HAP-1 (cell line): ENCODE results near the gene VWA5B1.
"Not testable (repeated sequence)": the region's sequence is repeated elsewhere in the genome, so short reads cannot be mapped to it uniquely, and the experiment has no call there.

Source experiments
- DNase-seq, 2 experiments: peaks; one replicate each; pipeline ENCODE4 v3.0.0-alpha.2; 2016 to 2020; ENCODE audit warnings: low spot score in 2 of 2
- H3K27me3 ChIP-seq: fragments of 250-450 bp; sonication (Bioruptor Pico); 2 replicates; pipeline ENCODE4 v1.5.1; 2020; ENCODE audit warnings: low read depth, mild to moderate bottlenecking, moderate library complexity
- H3K36me3 ChIP-seq: fragments of 250-450 bp; sonication (Bioruptor Pico); replicated peaks from 2 replicates; pipeline ENCODE4 v1.5.1; 2020; ENCODE audit warnings: mild to moderate bottlenecking
- H3K4me1 ChIP-seq: fragments of 250-450 bp; sonication (Bioruptor Pico); 2 replicates; pipeline ENCODE4 v1.5.1; 2020; ENCODE audit warnings: mild to moderate bottlenecking
- H3K4me3 ChIP-seq: fragments of 250-450 bp; sonication (Bioruptor Pico); 2 replicates; pipeline ENCODE4 v1.5.1; 2020; ENCODE audit warnings: mild to moderate bottlenecking, moderate library complexity
- H3K9me3 ChIP-seq: fragments of 250-450 bp; sonication (Bioruptor Pico); 2 replicates; pipeline ENCODE4 v1.5.1; 2020; ENCODE audit warnings: mild to moderate bottlenecking, moderate library complexity
- in situ Hi-C: fragments of 300-500 bp; cut with MboI; formaldehyde crosslinking; loops from 3 replicates; pipeline ENCODE4 v1.14.3; 2020; ENCODE audit warnings: low sequenced_read_pairs, inconsistent platforms, mixed read lengths

VWA5B1 gene

GRCh38 chr1:20287696-20288095, 3.0 kb upstream of the VWA5B1 start:
- H3K36me3 ChIP-seq, H3K4me3 ChIP-seq, H3K9me3 ChIP-seq, H3K4me1 ChIP-seq, in situ Hi-C loops, DNase-seq: not testable (repeated sequence)
- H3K27me3 ChIP-seq, result peaks cover 21% of the 10 kb centered on the region

- no peaks in the 10 kb centered on the region for H3K9me3 ChIP-seq
- H3K27me3 ChIP-seq, result peaks cover 21% of the 10 kb centered on the region
- H3K36me3 ChIP-seq, result no peaks in the 10 kb centered on the region
- no peaks in the 10 kb centered on the region for H3K4me1 ChIP-seq
- H3K4me3 ChIP-seq, result no peak overlapping the region
- DNase-seq, result no peak
- in situ Hi-C loops, result no loop called here
These were observed 990 bp downstream of the VWA5B1 start for GRCh38 chr1:20291645-20292084.

- Histone ChIP-seq H3K36me3 (no peaks in the 10 kb centered on the region), H3K4me1 (no peaks in the 10 kb centered on the region), H3K27me3 (peaks cover 4% of the 10 kb centered on the region; the same call in 1 of the 2 replicates), H3K4me3 (no peak overlapping the region), H3K9me3 (no peaks in the 10 kb centered on the region)
- in situ Hi-C loops, result no loop called here
- no peak for DNase-seq
These were observed 8.0 kb downstream of the VWA5B1 start for GRCh38 chr1:20298626-20299025.

- H3K4me3 ChIP-seq, result no peak overlapping the region
- no peaks in the 10 kb centered on the region for H3K36me3 ChIP-seq
- no peak for DNase-seq
- no peaks in the 10 kb centered on the region for H3K4me1 ChIP-seq
- no peaks in the 10 kb centered on the region for H3K9me3 ChIP-seq
- H3K27me3 ChIP-seq, result peaks cover 4% of the 10 kb centered on the region; the same call in 1 of the 2 replicates
- in situ Hi-C loops, result no loop called here
These were observed 10.9 kb downstream of the VWA5B1 start for GRCh38 chr1:20301463-20302107.

GRCh38 chr1:20302108-20302471, 11.4 kb downstream of the VWA5B1 start:
- Histone ChIP-seq H3K4me3 (no peak overlapping the region), H3K9me3 (no peaks in the 10 kb centered on the region), H3K4me1 (no peaks in the 10 kb centered on the region), H3K36me3 (no peaks in the 10 kb centered on the region), H3K27me3 (peaks cover 4% of the 10 kb centered on the region; the same call in 1 of the 2 replicates)
- no peak for DNase-seq
- in situ Hi-C loops, result no loop called here

- no peak for DNase-seq
- Histone ChIP-seq H3K27me3 (0 out of 2 replicates have a peak, but pooled peaks cover 2% of the 10 kb centered on the region), H3K9me3 (no peaks in the 10 kb centered on the region), H3K36me3 (no peaks in the 10 kb centered on the region), H3K4me1 (no peaks in the 10 kb centered on the region), H3K4me3 (no peak overlapping the region)
- in situ Hi-C loops, result no loop called here
These were observed 16.4 kb downstream of the VWA5B1 start for GRCh38 chr1:20307026-20307425.

- no peaks in the 10 kb centered on the region for H3K4me1 ChIP-seq
- no peak overlapping the region for H3K4me3 ChIP-seq
- no peaks in the 10 kb centered on the region for H3K36me3 ChIP-seq
- H3K27me3 ChIP-seq, result 0 out of 2 replicates have a peak, but pooled peaks cover 2% of the 10 kb centered on the region
- H3K9me3 ChIP-seq, result no peaks in the 10 kb centered on the region
- in situ Hi-C loops, result no loop called here
- DNase-seq, result no peak
These were observed 17.9 kb downstream of the VWA5B1 start for GRCh38 chr1:20308569-20308968.

- Histone ChIP-seq H3K4me3 (no peak overlapping the region), H3K27me3 (peaks cover 2% of the 10 kb centered on the region; the same call in 1 of the 2 replicates), H3K9me3 (no peaks in the 10 kb centered on the region), H3K4me1 (no peaks in the 10 kb centered on the region), H3K36me3 (no peaks in the 10 kb centered on the region)
- in situ Hi-C loops, result no loop called here
- DNase-seq, result no peak
These were observed 20.6 kb downstream of the VWA5B1 start for GRCh38 chr1:20311289-20311688.

- Histone ChIP-seq H3K4me1 (no peaks in the 10 kb centered on the region), H3K9me3 (no peaks in the 10 kb centered on the region), H3K36me3 (no peaks in the 10 kb centered on the region), H3K4me3 (no peak overlapping the region), H3K27me3 (peaks cover 2% of the 10 kb centered on the region)
- DNase-seq, result no peak
- in situ Hi-C loops, result no loop called here
These were observed 21.6 kb downstream of the VWA5B1 start for GRCh38 chr1:20312310-20312709.

- Histone ChIP-seq H3K4me1 (no peaks in the 10 kb centered on the region), H3K9me3 (no peaks in the 10 kb centered on the region), H3K27me3 (peaks cover 2% of the 10 kb centered on the region), H3K4me3 (no peak overlapping the region), H3K36me3 (no peaks in the 10 kb centered on the region)
- DNase-seq, result no peak
- in situ Hi-C loops, result no loop called here
These were observed 22.1 kb downstream of the VWA5B1 start for GRCh38 chr1:20312818-20313217.

GRCh38 chr1:20317471-20317870, 26.8 kb downstream of the VWA5B1 start:
- Histone ChIP-seq H3K9me3 (no peaks in the 10 kb centered on the region), H3K27me3 (peaks cover 29% of the 10 kb centered on the region), H3K36me3 (no peaks in the 10 kb centered on the region), H3K4me3 (no peak overlapping the region), H3K4me1 (no peaks in the 10 kb centered on the region)
- in situ Hi-C loops, result no loop called here
- no peak for DNase-seq

- no peaks in the 10 kb centered on the region for H3K36me3 ChIP-seq
- no peaks in the 10 kb centered on the region for H3K4me1 ChIP-seq
- H3K4me3 ChIP-seq, result no peak overlapping the region
- DNase-seq, result no peak
- in situ Hi-C loops, result no loop called here
- H3K27me3 ChIP-seq, result peaks cover 40% of the 10 kb centered on the region
- H3K9me3 ChIP-seq, result no peaks in the 10 kb centered on the region
These were observed 27.8 kb downstream of the VWA5B1 start for GRCh38 chr1:20318521-20318920.

- in situ Hi-C loops, result no loop called here
These were observed 28.3 kb downstream of the VWA5B1 start for GRCh38 chr1:20318971-20319370.

GRCh38 chr1:20319456-20320220, 29.0 kb downstream of the VWA5B1 start:
- in situ Hi-C loops, result no loop called here
- H3K9me3 ChIP-seq, result no peaks in the 10 kb centered on the region
- H3K27me3 ChIP-seq, result peaks cover 47% of the 10 kb centered on the region
- no peaks in the 10 kb centered on the region for H3K36me3 ChIP-seq
- no peaks in the 10 kb centered on the region for H3K4me1 ChIP-seq
- DNase-seq, result no peak
- no peak overlapping the region for H3K4me3 ChIP-seq

More at GRCh38 chr1:20318971-20319370, 28.3 kb downstream of the VWA5B1 start:
- DNase-seq, result no peak
- no peaks in the 10 kb centered on the region for H3K4me1 ChIP-seq
- no peaks in the 10 kb centered on the region for H3K9me3 ChIP-seq
- H3K27me3 ChIP-seq, result peaks cover 44% of the 10 kb centered on the region
- H3K4me3 ChIP-seq, result no peak overlapping the region
- H3K36me3 ChIP-seq, result no peaks in the 10 kb centered on the region
